AG09319 (cell line): Measurements from ENCODE around the gene HELZ.
"Not testable (repeated sequence)": the region's sequence is repeated elsewhere in the genome, so short reads cannot be mapped to it uniquely, and the experiment has no call there.

Source experiments
- DNase-seq: peaks from one replicate; pipeline ENCODE4 v3.0.0-alpha.2; 2010; ENCODE audit warnings: low read depth; ENCODE audit errors: extremely low read depth
- CTCF ChIP-seq: IDR thresholded peaks from 2 replicates; pipeline ENCODE4 v1.5.1; 2011; ENCODE audit warnings: low read depth, mild to moderate bottlenecking, inconsistent platforms, low read length, moderate library complexity

Gene HELZ

GRCh38 chr17:67093348-67093747 lies 151.6 kb downstream of the HELZ start:
- no peak for DNase-seq
- TF ChIP-seq CTCF: no peak

- not testable (repeated sequence) for DNase-seq
Measured at GRCh38 chr17:67092710-67093109, 152.3 kb downstream of the HELZ start.

- TF ChIP-seq CTCF: no peak
- no peak for DNase-seq
Measured at GRCh38 chr17:67092291-67092690, 152.7 kb downstream of the HELZ start.

- TF ChIP-seq CTCF: no peak
- no peak for DNase-seq
Measured at GRCh38 chr17:67090341-67090740, 154.7 kb downstream of the HELZ start.

- no peak for DNase-seq
- TF ChIP-seq CTCF: no peak
Measured at GRCh38 chr17:67088639-67089038, 156.4 kb downstream of the HELZ start.

GRCh38 chr17:67085406-67085805 lies 159.6 kb downstream of the HELZ start:
- DNase-seq: no peak
- TF ChIP-seq CTCF: no peak

- TF ChIP-seq CTCF: no peak
- DNase-seq: no peak
Measured at GRCh38 chr17:67082107-67082506, 162.9 kb downstream of the HELZ start.

- DNase-seq: no peak
- no peak for TF ChIP-seq CTCF
Measured at GRCh38 chr17:67080804-67081203, 164.2 kb downstream of the HELZ start.
